HG03354 (cell line): ENCODE results near the gene ALK.

Experiments
- ATAC-seq: cut with Tn5 transposase; IDR thresholded peaks from one replicate; pipeline ENCODE4 v1.9.1; 2021; ENCODE audit warnings: mild to moderate bottlenecking; ENCODE audit not compliant: unreplicated experiment, poor library complexity, severe bottlenecking

ALK gene

GRCh38 chr2:29184531-29184930 is 736.9 kb downstream of the ALK start:
- ATAC-seq: no peak

GRCh38 chr2:29182920-29183319 is 738.5 kb downstream of the ALK start:
- no peak for ATAC-seq

- ATAC-seq: no peak
These were observed 739.1 kb downstream of the ALK start for GRCh38 chr2:29182334-29182733.

GRCh38 chr2:29175338-29175737 is 746.0 kb downstream of the ALK start:
- no peak for ATAC-seq

- no peak for ATAC-seq
These were observed 746.4 kb downstream of the ALK start for GRCh38 chr2:29174937-29175336.

GRCh38 chr2:29166242-29167039 is 754.9 kb downstream of the ALK start:
- no peak for ATAC-seq

- no peak for ATAC-seq
These were observed 755.8 kb downstream of the ALK start for GRCh38 chr2:29165362-29166241.

- no peak for ATAC-seq
These were observed 757.1 kb downstream of the ALK start for GRCh38 chr2:29164091-29164846.

- ATAC-seq: no peak
These were observed 759.0 kb downstream of the ALK start for GRCh38 chr2:29162204-29162928.

GRCh38 chr2:29160184-29160583 is 761.2 kb downstream of the ALK start:
- ATAC-seq: no peak

GRCh38 chr2:29159125-29159524 is 762.3 kb downstream of the ALK start:
- no peak for ATAC-seq

GRCh38 chr2:29157131-29157530 is 764.3 kb downstream of the ALK start:
- no peak for ATAC-seq

GRCh38 chr2:29155578-29155977 is 765.8 kb downstream of the ALK start:
- no peak for ATAC-seq

GRCh38 chr2:29154610-29155009 is 766.8 kb downstream of the ALK start:
- no peak for ATAC-seq

GRCh38 chr2:29147963-29148362 is 773.4 kb downstream of the ALK start:
- ATAC-seq: no peak

- no peak for ATAC-seq
These were observed 775.2 kb downstream of the ALK start for GRCh38 chr2:29146197-29146596.

GRCh38 chr2:29143657-29144056 is 777.7 kb downstream of the ALK start:
- ATAC-seq: no peak
